ENCODE results near the gene C17orf67.

DNA sequence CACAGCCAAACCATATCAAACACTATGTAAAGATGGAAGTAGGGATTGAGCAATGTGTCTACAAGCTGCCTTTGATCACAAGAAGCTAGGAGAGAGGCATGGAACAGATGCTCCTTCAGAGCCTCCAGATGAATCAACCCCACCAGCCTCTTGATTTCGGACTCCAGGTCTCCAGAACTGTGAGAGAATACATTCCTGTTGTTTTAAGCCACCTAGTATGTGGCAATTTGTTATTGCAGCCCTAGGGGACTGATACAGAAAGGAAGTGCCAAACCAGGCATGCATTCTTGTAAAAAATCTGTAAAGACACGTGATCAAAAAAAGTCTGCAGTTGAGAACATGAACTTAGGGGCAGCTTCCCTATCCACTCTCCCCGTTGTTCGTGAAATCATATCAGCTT, 91.1 kb downstream of the C17orf67 start:
- no peak for TF ChIP-seq CTCF (IDR thresholded peaks at IDR 0.05)
- no peak for TF ChIP-seq ZFX (IDR thresholded peaks at IDR 0.05; ENCODE audit: borderline replicate concordance)

All from 22Rv1 (cell line).